ENCODE results near the gene GM2A.

- TF ChIP-seq RBM22 (IDR thresholded peaks at IDR 0.05; ENCODE audit: low read depth, low read length, poor library complexity, severe bottlenecking), result no peak
- TF ChIP-seq USF1 (CRISPR knock-in tag; IDR thresholded peaks at IDR 0.05), result no peak
- TF ChIP-seq PBX2 (CRISPR knock-in tag; IDR thresholded peaks at IDR 0.05; ENCODE audit: low read depth), result no peak
- TF ChIP-seq PBX2 (tag; conservative IDR thresholded peaks at IDR 0.05; ENCODE audit: low read depth), result no peak
- TF ChIP-seq PRDM10 (IDR thresholded peaks at IDR 0.05; ENCODE audit: partially characterized antibody), result no peak
- no peak for TF ChIP-seq FOXP4 (CRISPR knock-in tag; IDR thresholded peaks at IDR 0.05; ENCODE audit: borderline replicate concordance)
These were observed 2.8 kb downstream of the GM2A start for GRCh38 chr5:151255621-151256286.
